ENCODE measurements around the gene HARS1. TPM values are rescaled to one million over a fixed set of nuclear protein-coding genes. Genes with fewer than 3 reads are reported as not detected.

The HARS1 gene
- total and polyA plus RNA-seq, 5 donors from 2014 or later: 56.5 to 74.4 (median 59.6) TPM

Other genes with a start within 250 kb of the HARS1 start
- gene EIF4EBP3, start 143.7 kb downstream of the HARS1 start, total RNA-seq: 11.8 TPM
- gene EIF4EBP3, start 143.7 kb downstream of the HARS1 start, polyA plus RNA-seq: 10 to 100 TPM; 28.4 to 44.7 (median 40.5) TPM
- 38.9 TPM for gene SRA1, start 133.9 kb downstream of the HARS1 start, total RNA-seq
- 10 to 100 TPM; 36.6 to 44.3 (median 38.4) TPM for gene SRA1, start 133.9 kb downstream of the HARS1 start, polyA plus RNA-seq
- gene APBB3, start 126.8 kb downstream of the HARS1 start, total RNA-seq: 50.8 TPM
- gene APBB3, start 126.8 kb downstream of the HARS1 start, polyA plus RNA-seq: 1 to 10 TPM; 3.4 to 5.2 (median 4.0) TPM
- gene SLC35A4, start 126.5 kb downstream of the HARS1 start, total RNA-seq: 35.0 TPM
- gene SLC35A4, start 126.5 kb downstream of the HARS1 start, polyA plus RNA-seq: 10 to 100 TPM; 69.3 to 89.5 (median 78.0) TPM
- gene CD14, start 58.2 kb downstream of the HARS1 start, total RNA-seq: not detected
- gene CD14, start 58.2 kb downstream of the HARS1 start, polyA plus RNA-seq: 1 to 10 TPM; 1.3 to 2.6 (median 2.1) TPM
- gene TMCO6, start 51.9 kb downstream of the HARS1 start, total RNA-seq: 22.6 TPM
- gene TMCO6, start 51.9 kb downstream of the HARS1 start, polyA plus RNA-seq: 10 to 100 TPM; 17.0 to 24.1 (median 18.4) TPM
- gene NDUFA2, start 43.7 kb downstream of the HARS1 start, total RNA-seq: 42.6 TPM
- 100 to 1,000 TPM; 165 to 208 (median 169) TPM for gene NDUFA2, start 43.7 kb downstream of the HARS1 start, polyA plus RNA-seq
- 170 TPM for gene IK, start 43.5 kb downstream of the HARS1 start, total RNA-seq
- gene IK, start 43.5 kb downstream of the HARS1 start, polyA plus RNA-seq: 100 to 1,000 TPM; 136 to 197 (median 184) TPM
- gene WDR55, start 26.5 kb downstream of the HARS1 start, total RNA-seq: 47.5 TPM
- 10 to 100 TPM; 17.6 to 25.3 (median 19.9) TPM for gene WDR55, start 26.5 kb downstream of the HARS1 start, polyA plus RNA-seq
- 2.1 TPM for gene DND1, start 17.8 kb downstream of the HARS1 start, total RNA-seq
- gene DND1, start 17.8 kb downstream of the HARS1 start, polyA plus RNA-seq: not detected
- 29.8 TPM for gene HARS2, start 85 bp upstream of the HARS1 start, total RNA-seq
- 10 to 100 TPM; 20.7 to 24.4 (median 22.2) TPM for gene HARS2, start 85 bp upstream of the HARS1 start, polyA plus RNA-seq
- 48.5 TPM for gene ZMAT2, start 9.1 kb upstream of the HARS1 start, total RNA-seq
- gene ZMAT2, start 9.1 kb upstream of the HARS1 start, polyA plus RNA-seq: 10 to 100 TPM; 81.8 to 97.5 (median 90.9) TPM
- not detected for gene PCDHA1, start 94.8 kb upstream of the HARS1 start, total RNA-seq
- gene PCDHA1, start 94.8 kb upstream of the HARS1 start, polyA plus RNA-seq: not detected
- not detected for gene PCDHA2, start 103.5 kb upstream of the HARS1 start, total RNA-seq
- gene PCDHA2, start 103.5 kb upstream of the HARS1 start, polyA plus RNA-seq: not detected
- gene PCDHA3, start 109.7 kb upstream of the HARS1 start, total RNA-seq: not detected
- gene PCDHA3, start 109.7 kb upstream of the HARS1 start, polyA plus RNA-seq: not detected
- not detected for gene PCDHA4, start 115.7 kb upstream of the HARS1 start, total RNA-seq
- gene PCDHA4, start 115.7 kb upstream of the HARS1 start, polyA plus RNA-seq: not detected
- gene PCDHA5, start 130.2 kb upstream of the HARS1 start, total RNA-seq: not detected
- not detected for gene PCDHA5, start 130.2 kb upstream of the HARS1 start, polyA plus RNA-seq
- gene PCDHA6, start 136.6 kb upstream of the HARS1 start, total RNA-seq: not detected
- not detected for gene PCDHA6, start 136.6 kb upstream of the HARS1 start, polyA plus RNA-seq
- gene PCDHA7, start 142.9 kb upstream of the HARS1 start, total RNA-seq: not detected
- not detected for gene PCDHA7, start 142.9 kb upstream of the HARS1 start, polyA plus RNA-seq
- gene PCDHA8, start 149.8 kb upstream of the HARS1 start, total RNA-seq: not detected
- gene PCDHA8, start 149.8 kb upstream of the HARS1 start, polyA plus RNA-seq: not detected
- gene PCDHA9, start 157.0 kb upstream of the HARS1 start, total RNA-seq: not detected
- not detected for gene PCDHA9, start 157.0 kb upstream of the HARS1 start, polyA plus RNA-seq
- not detected for gene PCDHA10, start 164.5 kb upstream of the HARS1 start, total RNA-seq
- not detected for gene PCDHA10, start 164.5 kb upstream of the HARS1 start, polyA plus RNA-seq
- not detected for gene PCDHA11, start 177.6 kb upstream of the HARS1 start, total RNA-seq
- not detected for gene PCDHA11, start 177.6 kb upstream of the HARS1 start, polyA plus RNA-seq
- gene PCDHA12, start 183.9 kb upstream of the HARS1 start, total RNA-seq: not detected
- not detected for gene PCDHA12, start 183.9 kb upstream of the HARS1 start, polyA plus RNA-seq
- gene PCDHA13, start 190.8 kb upstream of the HARS1 start, total RNA-seq: not detected
- gene PCDHA13, start 190.8 kb upstream of the HARS1 start, polyA plus RNA-seq: not detected
- gene PCDHAC1, start 234.9 kb upstream of the HARS1 start, total RNA-seq: not detected
- not detected for gene PCDHAC1, start 234.9 kb upstream of the HARS1 start, polyA plus RNA-seq

All from CD4-positive, CD25-positive, alpha-beta regulatory T cell (primary cell).